ENCODE data around the gene SPIRE1.
"Not testable (repeated sequence)": the region's sequence is repeated elsewhere in the genome, so short reads cannot be mapped to it uniquely, and the experiment has no call there.

The SPIRE1 gene

GRCh38 chr18:12492907-12493306, 165.0 kb downstream of the SPIRE1 start:
- H2AFZ ChIP-seq (ENCODE audit: low read length) = no peak overlapping the region
- H3K27ac ChIP-seq (ENCODE audit: low read depth, low read length, poor library complexity, severe bottlenecking) = no peak overlapping the region
- H3K9me3 ChIP-seq (ENCODE audit: low read length) = no peaks in the 10 kb centered on the region
- H3K9me2 ChIP-seq (ENCODE audit: low read depth, low read length) = no peaks in the 10 kb centered on the region
- no peaks in the 10 kb centered on the region for H3K79me2 ChIP-seq (ENCODE audit: insufficient read depth, low read length)
- TF ChIP-seq CTCF (IDR thresholded peaks at IDR 0.05; ENCODE audit: low read length) = no peak
- TF ChIP-seq EZH2 (IDR thresholded peaks at IDR 0.05; ENCODE audit: borderline replicate concordance, low read length) = no peak
- H3K36me3 ChIP-seq (ENCODE audit: insufficient read depth, low read length) = no peaks in the 10 kb centered on the region
- H3K27me3 ChIP-seq (ENCODE audit: insufficient read depth, low read length) = peaks cover 4% of the 10 kb centered on the region; the same call in 1 of the 2 replicates
- no peaks in the 10 kb centered on the region for H3F3A ChIP-seq (ENCODE audit: insufficient read depth, low read length)
- no peaks in the 10 kb centered on the region for H4K20me1 ChIP-seq (ENCODE audit: insufficient read depth, low read length)
- H3K4me1 ChIP-seq (ENCODE audit: insufficient read depth, low read length, severe bottlenecking) = no peaks in the 10 kb centered on the region
- H3K4me3 ChIP-seq (ENCODE audit: low read depth, low read length, poor library complexity, severe bottlenecking) = no peak overlapping the region
- H3K9ac ChIP-seq (ENCODE audit: low read length) = no peak overlapping the region
- no peak overlapping the region for H3K4me2 ChIP-seq (ENCODE audit: low read length)

GRCh38 chr18:12491611-12492435, 166.1 kb downstream of the SPIRE1 start:
- no peak overlapping the region for H3K4me3 ChIP-seq (ENCODE audit: low read depth, low read length, poor library complexity, severe bottlenecking)
- no peaks in the 10 kb centered on the region for H3K9me2 ChIP-seq (ENCODE audit: low read depth, low read length)
- no peaks in the 10 kb centered on the region for H3K4me1 ChIP-seq (ENCODE audit: insufficient read depth, low read length, severe bottlenecking)
- H3K27me3 ChIP-seq (ENCODE audit: insufficient read depth, low read length) = peaks cover 4% of the 10 kb centered on the region; the same call in 1 of the 2 replicates
- no peaks in the 10 kb centered on the region for H3F3A ChIP-seq (ENCODE audit: insufficient read depth, low read length)
- H3K79me2 ChIP-seq (ENCODE audit: insufficient read depth, low read length) = no peaks in the 10 kb centered on the region
- no peak overlapping the region for H3K4me2 ChIP-seq (ENCODE audit: low read length)
- H3K27ac ChIP-seq (ENCODE audit: low read depth, low read length, poor library complexity, severe bottlenecking) = no peak overlapping the region
- no peaks in the 10 kb centered on the region for H4K20me1 ChIP-seq (ENCODE audit: insufficient read depth, low read length)
- no peaks in the 10 kb centered on the region for H3K9me3 ChIP-seq (ENCODE audit: low read length)
- no peak overlapping the region for H3K9ac ChIP-seq (ENCODE audit: low read length)
- no peaks in the 10 kb centered on the region for H3K36me3 ChIP-seq (ENCODE audit: insufficient read depth, low read length)
- no peak for TF ChIP-seq EZH2 (IDR thresholded peaks at IDR 0.05; ENCODE audit: borderline replicate concordance, low read length)
- TF ChIP-seq CTCF (IDR thresholded peaks at IDR 0.05; ENCODE audit: low read length) = no peak
- no peak overlapping the region for H2AFZ ChIP-seq (ENCODE audit: low read length)

- Histone ChIP-seq H4K20me1 (ENCODE audit: insufficient read depth, low read length) (no peaks in the 10 kb centered on the region), H3K79me2 (ENCODE audit: insufficient read depth, low read length) (no peaks in the 10 kb centered on the region), H3K4me2 (ENCODE audit: low read length) (no peak overlapping the region), H3F3A (ENCODE audit: insufficient read depth, low read length) (no peaks in the 10 kb centered on the region), H2AFZ (ENCODE audit: low read length) (no peak overlapping the region), H3K27ac (ENCODE audit: low read depth, low read length, poor library complexity, severe bottlenecking) (no peak overlapping the region), H3K27me3 (ENCODE audit: insufficient read depth, low read length) (peaks cover 5% of the 10 kb centered on the region; the same call in 1 of the 2 replicates), H3K36me3 (ENCODE audit: insufficient read depth, low read length) (no peaks in the 10 kb centered on the region), H3K9ac (ENCODE audit: low read length) (no peak overlapping the region), H3K4me1 (ENCODE audit: insufficient read depth, low read length, severe bottlenecking) (no peaks in the 10 kb centered on the region), H3K4me3 (ENCODE audit: low read depth, low read length, poor library complexity, severe bottlenecking) (no peak overlapping the region), H3K9me3 (ENCODE audit: low read length) (no peaks in the 10 kb centered on the region), H3K9me2 (ENCODE audit: low read depth, low read length) (no peaks in the 10 kb centered on the region)
- TF ChIP-seq EZH2 (IDR thresholded peaks at IDR 0.05; ENCODE audit: borderline replicate concordance, low read length) (no peak), CTCF (IDR thresholded peaks at IDR 0.05; ENCODE audit: low read length) (no peak)
These were observed 172.3 kb downstream of the SPIRE1 start for GRCh38 chr18:12485479-12486105.

GRCh38 chr18:12481915-12482314, 176.0 kb downstream of the SPIRE1 start:
- H3K27ac ChIP-seq (ENCODE audit: low read depth, low read length, poor library complexity, severe bottlenecking); H3K4me3 ChIP-seq (ENCODE audit: low read depth, low read length, poor library complexity, severe bottlenecking); H3K27me3 ChIP-seq (ENCODE audit: insufficient read depth, low read length); H3F3A ChIP-seq (ENCODE audit: insufficient read depth, low read length); H3K4me2 ChIP-seq (ENCODE audit: low read length); H3K9me2 ChIP-seq (ENCODE audit: low read depth, low read length); H3K4me1 ChIP-seq (ENCODE audit: insufficient read depth, low read length, severe bottlenecking); H2AFZ ChIP-seq (ENCODE audit: low read length); H3K9me3 ChIP-seq (ENCODE audit: low read length); H3K36me3 ChIP-seq (ENCODE audit: insufficient read depth, low read length); H4K20me1 ChIP-seq (ENCODE audit: insufficient read depth, low read length); H3K79me2 ChIP-seq (ENCODE audit: insufficient read depth, low read length); H3K9ac ChIP-seq (ENCODE audit: low read length): not testable (repeated sequence)
